ENCODE results near the gene ROPN1L.

ROPN1L gene

GRCh38 chr5:10503321-10503720 lies 61.6 kb downstream of the ROPN1L start:
- no peaks in the 10 kb centered on the region for H3K79me2 ChIP-seq (ENCODE audit: insufficient read depth, low read length)
- no peak overlapping the region for H3K4me2 ChIP-seq (ENCODE audit: low read depth, low read length, poor library complexity, severe bottlenecking)
- H3K4me1 ChIP-seq (ENCODE audit: insufficient read depth, low read length, poor library complexity, severe bottlenecking): no peaks in the 10 kb centered on the region
- H3K4me3 ChIP-seq (ENCODE audit: low read length, poor library complexity, severe bottlenecking): no peak overlapping the region
- H3K9me3 ChIP-seq (ENCODE audit: insufficient read depth, low read depth, low read length): no peaks in the 10 kb centered on the region
- no peaks in the 10 kb centered on the region for H3K9me2 ChIP-seq (replicated peaks; ENCODE audit: low read depth, low read length)
- no peak overlapping the region for H3K9ac ChIP-seq (ENCODE audit: low read depth, low read length, poor library complexity, severe bottlenecking)
- H4K20me1 ChIP-seq (ENCODE audit: insufficient read depth, low read length, poor library complexity, severe bottlenecking): no peaks in the 10 kb centered on the region
- H2AFZ ChIP-seq (ENCODE audit: low read length): no peak overlapping the region
- TF ChIP-seq CTCF (conservative IDR thresholded peaks at IDR 0.05; ENCODE audit: low read length) (no peak), EZH2phosphoT487 (IDR thresholded peaks at IDR 0.05; ENCODE audit: borderline replicate concordance) (no peak)
- no peaks in the 10 kb centered on the region for H3F3A ChIP-seq (ENCODE audit: low read depth)
- H3K27me3 ChIP-seq (ENCODE audit: insufficient read depth, low read length, poor library complexity, severe bottlenecking): no peaks in the 10 kb centered on the region
- H3K36me3 ChIP-seq (ENCODE audit: insufficient read depth, low read length): no peaks in the 10 kb centered on the region

- Histone ChIP-seq H3K4me2 (ENCODE audit: low read depth, low read length, poor library complexity, severe bottlenecking) (no peak overlapping the region), H3K9ac (ENCODE audit: low read depth, low read length, poor library complexity, severe bottlenecking) (no peak overlapping the region)
Measured at GRCh38 chr5:10503997-10504793, 62.5 kb downstream of the ROPN1L start.

GRCh38 chr5:10505517-10506095 lies 63.9 kb downstream of the ROPN1L start:
- H3K9me2 ChIP-seq (replicated peaks; ENCODE audit: low read depth, low read length): no peaks in the 10 kb centered on the region
- no peaks in the 10 kb centered on the region for H3K79me2 ChIP-seq (ENCODE audit: insufficient read depth, low read length)
- H3K4me1 ChIP-seq (ENCODE audit: insufficient read depth, low read length, poor library complexity, severe bottlenecking): no peaks in the 10 kb centered on the region
- H3K27me3 ChIP-seq (ENCODE audit: insufficient read depth, low read length, poor library complexity, severe bottlenecking): no peaks in the 10 kb centered on the region
- H4K20me1 ChIP-seq (ENCODE audit: insufficient read depth, low read length, poor library complexity, severe bottlenecking): no peaks in the 10 kb centered on the region
- no peaks in the 10 kb centered on the region for H3F3A ChIP-seq (ENCODE audit: low read depth)
- no peak overlapping the region for H3K9ac ChIP-seq (ENCODE audit: low read depth, low read length, poor library complexity, severe bottlenecking)
- no peak overlapping the region for H3K4me2 ChIP-seq (ENCODE audit: low read depth, low read length, poor library complexity, severe bottlenecking)
- no peaks in the 10 kb centered on the region for H3K9me3 ChIP-seq (ENCODE audit: insufficient read depth, low read depth, low read length)
- no peak for TF ChIP-seq EZH2phosphoT487 (IDR thresholded peaks at IDR 0.05; ENCODE audit: borderline replicate concordance)
- no peak for TF ChIP-seq CTCF (conservative IDR thresholded peaks at IDR 0.05; ENCODE audit: low read length)
- no peaks in the 10 kb centered on the region for H3K36me3 ChIP-seq (ENCODE audit: insufficient read depth, low read length)
- no peak overlapping the region for H2AFZ ChIP-seq (ENCODE audit: low read length)
- H3K4me3 ChIP-seq (ENCODE audit: low read length, poor library complexity, severe bottlenecking): no peak overlapping the region

More at GRCh38 chr5:10503997-10504793, 62.5 kb downstream of the ROPN1L start:
- Histone ChIP-seq H3K27me3 (ENCODE audit: insufficient read depth, low read length, poor library complexity, severe bottlenecking) (no peaks in the 10 kb centered on the region), H3K9me2 (replicated peaks; ENCODE audit: low read depth, low read length) (no peaks in the 10 kb centered on the region), H3K79me2 (ENCODE audit: insufficient read depth, low read length) (no peaks in the 10 kb centered on the region), H2AFZ (ENCODE audit: low read length) (no peak overlapping the region), H3F3A (ENCODE audit: low read depth) (no peaks in the 10 kb centered on the region), H4K20me1 (ENCODE audit: insufficient read depth, low read length, poor library complexity, severe bottlenecking) (no peaks in the 10 kb centered on the region), H3K9me3 (ENCODE audit: insufficient read depth, low read depth, low read length) (no peaks in the 10 kb centered on the region), H3K36me3 (ENCODE audit: insufficient read depth, low read length) (no peaks in the 10 kb centered on the region), H3K4me3 (ENCODE audit: low read length, poor library complexity, severe bottlenecking) (no peak overlapping the region), H3K4me1 (ENCODE audit: insufficient read depth, low read length, poor library complexity, severe bottlenecking) (no peaks in the 10 kb centered on the region)
- no peak for TF ChIP-seq EZH2phosphoT487 (IDR thresholded peaks at IDR 0.05; ENCODE audit: borderline replicate concordance)
